NCI-H2081 treated with DMSO at 0.1 percent for 48 hours (cell line): Measurements from ENCODE around the gene SIGLEC1.

Experiments
- DNase-seq: peaks from one replicate; lab custom pipeline; 2025; lab: John Stamatoyannopoulos, UW

The SIGLEC1 gene

GRCh38 chr20:3728876-3729275 lies 16.5 kb upstream of the SIGLEC1 start:
- DNase-seq: no peak

- no peak for DNase-seq
Observed at GRCh38 chr20:3728354-3728753, 16.0 kb upstream of the SIGLEC1 start.

- no peak for DNase-seq
Observed at GRCh38 chr20:3727401-3728021, 15.1 kb upstream of the SIGLEC1 start.

GRCh38 chr20:3724356-3724755 lies 12.0 kb upstream of the SIGLEC1 start:
- DNase-seq: no peak

- DNase-seq: no peak
Observed at GRCh38 chr20:3723284-3723683, 10.9 kb upstream of the SIGLEC1 start.

- DNase-seq: no peak
Observed at GRCh38 chr20:3721912-3722311, 9.5 kb upstream of the SIGLEC1 start.

- no peak for DNase-seq
Observed at GRCh38 chr20:3720626-3721025, 8.2 kb upstream of the SIGLEC1 start.

GRCh38 chr20:3720068-3720467 lies 7.7 kb upstream of the SIGLEC1 start:
- DNase-seq: no peak

GRCh38 chr20:3719046-3719445 lies 6.6 kb upstream of the SIGLEC1 start:
- no peak for DNase-seq

GRCh38 chr20:3716195-3716834 lies 3.9 kb upstream of the SIGLEC1 start:
- DNase-seq: no peak

GRCh38 chr20:3714092-3714491 lies 1.7 kb upstream of the SIGLEC1 start:
- no peak for DNase-seq

GRCh38 chr20:3711484-3711941 lies 887 bp downstream of the SIGLEC1 start:
- DNase-seq: no peak

- DNase-seq: no peak
Observed at GRCh38 chr20:3710703-3711483, 1.5 kb downstream of the SIGLEC1 start.

GRCh38 chr20:3710011-3710466 lies 2.4 kb downstream of the SIGLEC1 start:
- DNase-seq: no peak

- DNase-seq: no peak
Observed at GRCh38 chr20:3707508-3707899, 4.9 kb downstream of the SIGLEC1 start.

- DNase-seq: no peak
Observed at GRCh38 chr20:3706774-3707507, 5.5 kb downstream of the SIGLEC1 start.

GRCh38 chr20:3705970-3706739 lies 6.2 kb downstream of the SIGLEC1 start:
- DNase-seq: no peak

GRCh38 chr20:3705491-3705969 lies 6.9 kb downstream of the SIGLEC1 start:
- DNase-seq: no peak

- DNase-seq: no peak
Observed at GRCh38 chr20:3704087-3704486, 8.3 kb downstream of the SIGLEC1 start.

GRCh38 chr20:3702611-3703391 lies 9.6 kb downstream of the SIGLEC1 start:
- no peak for DNase-seq
